Uterus (tissue), 2 donors: ENCODE results near the gene LTBP1.

Experiments
- CTCF ChIP-seq, 4 experiments: fragments of 200-600 bp in 2 of 4; fragments of 450-650 bp in 2 of 4; sonication (generic) in 2 of 4; IDR thresholded peaks; one replicate each; pipeline ENCODE4 v1.5.1; 2016 to 2019; ENCODE audit warnings: antibody characterized with exemption in 4 of 4, mild to moderate bottlenecking in 2 of 4, moderate library complexity in 1 of 4
- POLR2A ChIP-seq, 2 donors: fragments of 450-650 bp; IDR thresholded peaks; one replicate each; pipeline ENCODE4 v1.6.1; 2016; ENCODE audit warnings: antibody characterized with exemption in 2 of 2, mild to moderate bottlenecking in 1 of 2, moderate library complexity in 1 of 2

GRCh38 chr2:32905270-32905669 is 41.5 kb upstream of the LTBP1 start:
- TF ChIP-seq CTCF (IDR thresholded peaks at IDR 0.05) (no peak), POLR2A (IDR thresholded peaks at IDR 0.05) (no peak)
